HG03432 (cell line): ENCODE data around the gene CEMIP2.

ENCODE experiments used
- ATAC-seq: cut with Tn5 transposase; IDR thresholded peaks from one replicate; pipeline ENCODE4 v1.9.1; 2021; ENCODE audit warnings: mild to moderate bottlenecking, moderate library complexity; ENCODE audit not compliant: unreplicated experiment

Gene CEMIP2

GRCh38 chr9:71752928-71753327 lies 15.4 kb downstream of the CEMIP2 start:
- ATAC-seq, result no peak

DNA sequence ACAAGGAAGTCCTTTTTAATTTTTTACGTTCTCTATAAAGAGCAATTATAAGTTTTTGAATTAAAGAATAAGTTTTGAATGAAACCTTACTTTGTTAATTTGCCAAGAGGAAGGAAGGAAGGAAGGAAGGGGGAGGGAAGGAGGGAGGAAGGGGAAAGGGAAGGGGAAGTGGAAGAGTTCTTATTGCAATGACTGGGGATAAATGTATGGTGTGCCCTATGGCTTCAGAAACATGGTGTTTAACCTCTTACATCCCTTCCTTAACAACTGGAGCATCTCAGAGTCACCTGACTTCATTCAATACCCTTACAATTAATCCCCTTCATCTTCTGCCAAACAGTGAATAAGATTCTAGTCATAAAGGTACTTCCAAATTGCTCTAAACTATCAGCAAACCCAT lies 16.0 kb downstream of the CEMIP2 start:
- no peak for ATAC-seq

GRCh38 chr9:71748280-71748743 lies 20.0 kb downstream of the CEMIP2 start:
- no peak for ATAC-seq

DNA sequence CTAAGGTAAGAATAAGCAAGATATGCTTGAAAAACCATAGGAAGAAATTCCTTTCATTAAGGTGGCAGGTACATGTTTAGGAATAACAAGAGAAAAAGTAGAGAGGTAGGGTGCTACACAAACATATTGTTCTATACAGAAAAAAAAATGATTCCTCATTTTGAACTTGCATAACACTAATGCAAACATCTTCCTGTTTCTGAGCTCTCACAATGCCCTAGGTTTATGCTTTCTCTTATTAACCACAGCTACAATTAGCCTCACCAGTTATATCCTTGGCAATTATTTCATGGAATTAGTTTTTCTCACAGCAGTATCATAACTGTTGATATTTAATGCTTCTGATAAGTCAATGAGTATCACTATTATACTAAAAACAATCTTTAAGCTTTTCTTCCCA lies 20.7 kb downstream of the CEMIP2 start:
- ATAC-seq, result no peak

DNA sequence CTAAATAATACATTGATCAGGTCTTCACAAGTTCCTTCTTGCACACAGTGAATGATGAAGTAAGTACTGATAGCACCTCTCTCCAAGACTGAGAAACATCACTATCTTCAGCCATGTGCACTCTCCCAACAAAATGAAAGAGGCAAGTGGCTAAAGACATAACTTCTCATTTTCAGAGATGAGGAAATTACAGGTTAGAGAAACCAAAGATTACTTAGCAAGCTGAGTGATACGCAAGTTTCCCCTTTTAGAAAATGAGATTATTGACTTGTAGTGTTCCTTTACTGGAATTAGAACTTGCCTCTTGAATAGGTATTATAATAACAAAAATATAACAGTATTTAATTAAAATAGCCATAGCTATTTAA lies 21.6 kb downstream of the CEMIP2 start:
- no peak for ATAC-seq

- ATAC-seq, result no peak
These were observed 22.1 kb downstream of the CEMIP2 start for GRCh38 chr9:71746023-71746757.

DNA sequence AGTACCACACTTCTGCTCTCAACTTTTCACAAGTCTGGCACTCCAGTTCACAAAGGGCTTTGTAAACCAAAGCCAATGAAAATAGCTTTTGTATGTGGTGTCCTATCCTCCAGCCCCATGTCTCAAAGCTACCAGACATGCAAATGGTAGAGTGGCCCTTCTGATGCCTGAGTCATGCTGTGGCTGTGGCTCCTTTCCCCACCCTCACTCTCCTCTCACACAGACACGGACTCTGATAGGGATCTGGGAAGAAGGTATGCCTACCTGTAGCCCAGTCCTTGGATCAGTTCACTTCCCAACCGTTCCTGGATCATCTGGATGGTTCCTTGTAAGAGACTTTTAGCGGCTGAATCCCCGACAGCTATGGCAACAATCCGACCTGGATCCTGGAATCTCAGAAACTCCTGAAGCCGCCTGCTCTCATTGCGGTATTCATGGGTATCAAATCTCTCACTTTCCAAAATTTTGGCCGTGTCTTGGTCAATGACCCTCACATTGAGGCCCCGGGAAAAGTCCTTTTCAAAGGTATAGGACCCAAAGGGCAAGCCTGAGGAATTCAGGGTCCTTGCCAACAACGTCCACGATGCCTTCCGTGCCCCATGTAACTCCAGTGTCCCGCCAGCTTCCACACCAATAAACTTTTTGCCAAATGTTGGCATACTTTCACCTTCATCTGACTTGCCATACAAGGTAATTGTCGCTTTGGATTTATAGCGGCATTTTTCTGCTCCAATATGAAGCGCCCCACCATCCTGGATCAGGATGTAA lies 23.4 kb downstream of the CEMIP2 start:
- ATAC-seq, result no peak

- ATAC-seq, result no peak
These were observed 24.4 kb downstream of the CEMIP2 start for GRCh38 chr9:71743882-71744281.

- ATAC-seq, result no peak
These were observed 25.1 kb downstream of the CEMIP2 start for GRCh38 chr9:71743217-71743705.

- no peak for ATAC-seq
These were observed 25.6 kb downstream of the CEMIP2 start for GRCh38 chr9:71742703-71743102.

DNA sequence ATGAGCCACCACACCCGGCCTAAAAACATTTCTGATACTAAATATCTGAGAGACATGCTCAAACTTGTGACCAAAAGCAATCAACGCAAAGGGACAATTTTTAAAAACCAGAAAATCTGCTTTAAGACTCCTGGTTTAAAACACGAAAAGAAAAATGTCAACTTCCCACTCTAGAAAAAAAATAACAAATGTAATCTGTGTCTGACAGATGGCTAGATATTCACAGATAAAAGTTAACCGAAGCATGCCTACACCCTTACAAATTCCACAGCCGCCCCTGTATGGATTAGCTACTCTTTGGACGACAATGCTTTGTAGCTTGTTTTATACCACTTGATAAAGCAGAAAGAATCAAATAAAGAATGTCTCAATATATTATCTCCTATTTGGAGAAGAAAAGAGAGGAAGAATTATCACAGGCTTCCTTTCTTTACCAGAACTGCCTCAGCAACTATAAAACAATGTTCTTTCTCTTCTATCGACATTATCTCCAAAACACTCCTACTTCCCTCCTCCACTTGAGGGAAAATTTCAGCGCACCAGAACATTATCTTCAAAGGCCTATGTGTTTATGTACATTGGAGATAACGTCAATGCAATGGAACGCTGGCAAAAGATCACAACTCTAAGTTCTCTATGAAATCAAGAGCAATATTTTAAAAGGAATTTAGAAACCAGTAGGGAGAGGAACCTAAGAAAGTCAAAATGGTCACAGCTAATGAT lies 26.2 kb downstream of the CEMIP2 start:
- no peak for ATAC-seq

GRCh38 chr9:71740199-71740598 lies 28.1 kb downstream of the CEMIP2 start:
- ATAC-seq, result no peak

DNA sequence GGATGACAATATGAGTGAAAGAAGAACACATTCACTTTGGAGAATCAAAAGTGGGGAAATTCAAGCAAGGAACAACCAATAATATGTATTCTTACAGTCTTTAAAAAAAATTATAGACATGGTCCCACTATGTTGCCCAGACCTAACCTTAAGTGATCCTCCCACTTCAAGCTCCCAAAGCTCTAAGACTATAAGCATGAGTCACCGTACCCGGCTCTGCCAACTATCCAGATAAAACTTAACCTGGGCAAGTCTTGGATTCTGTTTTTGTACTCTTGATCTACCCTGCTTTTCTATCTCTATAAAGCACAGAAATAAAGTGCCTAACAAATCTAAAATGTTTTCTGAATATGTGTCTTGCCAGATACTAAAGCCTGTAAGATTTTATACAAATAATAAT lies 30.9 kb downstream of the CEMIP2 start:
- ATAC-seq, result no peak

GRCh38 chr9:71736236-71736635 lies 32.1 kb downstream of the CEMIP2 start:
- ATAC-seq, result no peak

DNA sequence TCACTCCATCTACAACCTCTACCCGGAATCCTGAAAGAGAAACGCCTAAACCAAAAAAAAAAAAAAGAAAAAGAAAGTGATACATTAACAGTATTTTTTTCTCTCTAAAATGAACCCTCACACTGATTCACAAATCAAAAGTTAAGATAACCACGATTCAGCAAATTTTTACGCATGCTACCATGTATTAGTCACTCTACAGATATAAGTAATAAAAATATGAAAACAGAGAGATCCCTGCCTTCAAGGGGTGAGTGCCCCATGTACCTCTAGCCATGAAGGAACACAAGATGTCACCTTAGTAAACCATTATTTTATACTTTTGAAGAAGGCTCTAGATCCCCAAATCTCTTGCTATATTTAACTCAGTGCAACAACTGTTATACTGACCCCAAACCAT lies 33.4 kb downstream of the CEMIP2 start:
- ATAC-seq, result no peak

DNA sequence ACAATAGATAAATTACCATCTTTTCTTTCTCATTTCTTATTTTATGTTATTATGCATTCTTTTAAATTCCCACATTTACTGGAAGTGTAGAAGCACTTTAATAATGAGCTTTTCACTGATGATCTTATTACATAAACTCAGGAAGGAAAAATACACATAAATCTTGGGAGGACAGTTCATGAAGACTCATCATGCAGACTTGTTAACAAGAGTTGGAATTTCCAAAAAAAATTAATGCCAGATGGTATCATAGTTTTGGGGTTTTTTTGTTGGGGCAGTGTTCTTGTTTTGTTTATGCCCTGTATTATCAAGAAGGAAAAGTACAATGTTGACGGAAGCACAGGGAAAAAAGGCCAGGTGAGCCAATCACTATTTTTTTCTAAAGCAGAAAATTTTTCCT lies 35.1 kb downstream of the CEMIP2 start:
- ATAC-seq, result no peak

GRCh38 chr9:71729816-71730526 lies 38.3 kb downstream of the CEMIP2 start:
- no peak for ATAC-seq

DNA sequence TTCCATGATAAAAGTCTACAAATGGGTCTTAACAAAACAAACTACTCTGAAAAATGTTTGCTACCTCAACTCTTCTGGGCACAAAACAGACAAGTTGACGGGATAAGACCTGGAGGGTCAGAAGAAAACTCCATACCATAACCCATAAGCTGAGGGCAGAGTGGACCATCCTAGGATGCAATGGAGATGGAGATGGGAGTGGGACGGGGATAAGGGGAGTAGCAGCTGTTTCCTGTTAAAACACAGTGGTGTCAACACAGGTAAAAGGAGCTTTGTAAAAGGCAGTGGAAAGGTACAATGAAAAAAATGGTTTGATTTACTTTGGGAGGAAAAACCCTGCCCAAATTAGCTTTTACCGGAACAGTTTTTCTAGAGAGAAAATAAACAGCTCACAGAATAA lies 41.6 kb downstream of the CEMIP2 start:
- ATAC-seq, result no peak

DNA sequence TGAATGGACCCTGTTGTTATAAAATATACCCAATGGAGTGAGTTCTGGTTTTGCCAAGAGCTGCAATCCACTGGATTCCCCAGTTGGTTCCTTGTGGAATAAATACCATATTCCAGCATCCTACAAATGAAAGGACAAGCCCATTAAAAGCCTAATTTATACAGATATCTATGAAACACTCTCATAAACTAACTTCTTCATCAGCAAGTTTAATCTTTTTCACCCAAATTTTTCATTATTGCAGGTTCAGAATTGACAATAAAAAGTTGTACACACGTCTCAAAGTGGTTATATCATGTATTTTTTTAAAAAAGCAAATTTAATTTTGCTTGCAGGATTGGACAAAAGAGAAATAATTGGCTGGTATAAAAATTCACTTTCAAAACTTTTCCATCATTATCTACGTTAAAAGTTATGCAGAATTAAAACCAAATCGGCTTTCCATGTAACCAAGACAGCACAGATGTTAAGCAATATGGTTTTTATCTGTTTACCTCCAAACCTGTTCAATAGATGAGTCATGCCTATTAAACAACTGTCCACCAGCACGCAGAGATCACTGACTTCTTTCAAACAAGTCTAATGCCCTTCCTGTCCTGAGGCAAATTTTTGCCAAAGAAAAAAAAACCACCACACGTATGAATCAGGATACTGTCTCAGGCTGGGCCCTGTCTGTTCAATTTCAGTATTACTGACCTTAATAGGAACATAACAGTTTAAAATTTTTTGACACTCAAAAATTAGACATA lies 42.5 kb downstream of the CEMIP2 start:
- no peak for ATAC-seq

GRCh38 chr9:71721855-71722254 lies 46.5 kb downstream of the CEMIP2 start:
- no peak for ATAC-seq
